GM19397 (cell line): Measurements from ENCODE around the gene GBE1.

ENCODE experiments used
- ATAC-seq: cut with Tn5 transposase; IDR thresholded peaks from one replicate; pipeline ENCODE4 v1.9.1; 2021; ENCODE audit warnings: mild to moderate bottlenecking, moderate library complexity; ENCODE audit not compliant: unreplicated experiment

GBE1 gene

GRCh38 chr3:81476692-81477091 is 284.8 kb downstream of the GBE1 start:
- ATAC-seq, result no peak

- ATAC-seq, result no peak
Measured at GRCh38 chr3:81472600-81473362, 288.7 kb downstream of the GBE1 start.

GRCh38 chr3:81470524-81471278 is 290.7 kb downstream of the GBE1 start:
- ATAC-seq, result no peak

GRCh38 chr3:81468391-81468790 is 293.1 kb downstream of the GBE1 start:
- ATAC-seq, result no peak

GRCh38 chr3:81466201-81466560 is 295.3 kb downstream of the GBE1 start:
- no peak for ATAC-seq

- no peak for ATAC-seq
Measured at GRCh38 chr3:81465510-81466200, 295.8 kb downstream of the GBE1 start.

GRCh38 chr3:81463781-81464180 is 297.7 kb downstream of the GBE1 start:
- ATAC-seq, result no peak

GRCh38 chr3:81462921-81463320 is 298.5 kb downstream of the GBE1 start:
- ATAC-seq, result no peak

- ATAC-seq, result no peak
Measured at GRCh38 chr3:81459733-81460132, 301.7 kb downstream of the GBE1 start.

GRCh38 chr3:81452418-81452817 is 309.0 kb downstream of the GBE1 start:
- no peak for ATAC-seq

- ATAC-seq, result no peak
Measured at GRCh38 chr3:81451611-81452010, 309.8 kb downstream of the GBE1 start.

GRCh38 chr3:81451140-81451539 is 310.3 kb downstream of the GBE1 start:
- no peak for ATAC-seq

GRCh38 chr3:81446806-81447205 is 314.6 kb downstream of the GBE1 start:
- no peak for ATAC-seq

- ATAC-seq, result no peak
Measured at GRCh38 chr3:81445712-81446111, 315.7 kb downstream of the GBE1 start.

GRCh38 chr3:81444817-81445460 is 316.5 kb downstream of the GBE1 start:
- no peak for ATAC-seq

- ATAC-seq, result no peak
Measured at GRCh38 chr3:81443958-81444357, 317.5 kb downstream of the GBE1 start.

- ATAC-seq, result no peak
Measured at GRCh38 chr3:81443457-81443782, 318.0 kb downstream of the GBE1 start.

- no peak for ATAC-seq
Measured at GRCh38 chr3:81442758-81443456, 318.5 kb downstream of the GBE1 start.

GRCh38 chr3:81440661-81441060 is 320.8 kb downstream of the GBE1 start:
- no peak for ATAC-seq
